Stimulated activated CD4-positive, alpha-beta T cell treated with anti-CD3 and anti-CD28 coated beads, Interleukin-15, amount 100 ng/mL, for 24 hours (primary cell): ENCODE measurements around the gene VEZF1.
A peak's percentile ranks its signal among the peaks of the same experiment; 100 is the strongest.
"Not testable (repeated sequence)": the region's sequence is repeated elsewhere in the genome, so short reads cannot be mapped to it uniquely, and the experiment has no call there.

Experiments
- DNase-seq: peaks from one replicate; pipeline ENCODE4 v3.0.0-alpha.2; 2020

Gene VEZF1

GRCh38 chr17:57972151-57972550 is 15.9 kb downstream of the VEZF1 start:
- DNase-seq, result no peak

- no peak for DNase-seq
These were observed 16.5 kb downstream of the VEZF1 start for GRCh38 chr17:57971572-57971971.

- DNase-seq, result no peak
These were observed 17.3 kb downstream of the VEZF1 start for GRCh38 chr17:57970710-57971109.

GRCh38 chr17:57968456-57968855 is 19.6 kb downstream of the VEZF1 start:
- no peak for DNase-seq

GRCh38 chr17:57966875-57967274 is 21.2 kb downstream of the VEZF1 start:
- DNase-seq, result no peak

GRCh38 chr17:57966246-57966645 is 21.8 kb downstream of the VEZF1 start:
- no peak for DNase-seq

GRCh38 chr17:57965521-57966160 is 22.4 kb downstream of the VEZF1 start:
- DNase-seq, result no peak

GRCh38 chr17:57963149-57963511 is 24.9 kb downstream of the VEZF1 start:
- DNase-seq, result no peak

- DNase-seq, result no peak
These were observed 25.5 kb downstream of the VEZF1 start for GRCh38 chr17:57962279-57963148.

GRCh38 chr17:57959929-57960328 is 28.1 kb downstream of the VEZF1 start:
- DNase-seq, result no peak

GRCh38 chr17:57958391-57958790 is 29.7 kb downstream of the VEZF1 start:
- DNase-seq, result not testable (repeated sequence)

- DNase-seq, result no peak
These were observed 30.2 kb downstream of the VEZF1 start for GRCh38 chr17:57957886-57958285.

GRCh38 chr17:57957120-57957850 is 30.8 kb downstream of the VEZF1 start:
- no peak for DNase-seq

- DNase-seq, result peak; percentile 55
These were observed 31.5 kb downstream of the VEZF1 start for GRCh38 chr17:57956291-57957119.

- peak; percentile 82 for DNase-seq
These were observed 32.7 kb downstream of the VEZF1 start, which contains the start of gene CUEDC1 for GRCh38 chr17:57955183-57955931. TSS of gene CUEDC1 (minus strand) at chr17:57955412. CDS start at chr17:57885564, 69,848 bp downstream.

GRCh38 chr17:57954397-57955182 is 33.5 kb downstream of the VEZF1 start:
- DNase-seq, result no peak

- no peak for DNase-seq
These were observed 34.2 kb downstream of the VEZF1 start for GRCh38 chr17:57953705-57954396.

GRCh38 chr17:57953219-57953618 is 34.8 kb downstream of the VEZF1 start:
- no peak for DNase-seq

- DNase-seq, result no peak
These were observed 38.4 kb downstream of the VEZF1 start for GRCh38 chr17:57949649-57950048.
